H1 (cell line): ENCODE data around the gene NEDD4L. TPM values are rescaled to one million over a fixed set of nuclear protein-coding genes. Genes with fewer than 3 reads are reported as not detected.

ENCODE experiments used
- CTCF ChIA-PET: fragments of 300-600 bp; sonication (Branson Sonifier 250); formaldehyde crosslinking; loops from one replicate; lab custom pipeline; 2021; ENCODE audit not compliant: partially characterized antibody; lab: Charles Lee
- POLR2A ChIA-PET: fragments of 300-600 bp; sonication (Branson Sonifier 250); formaldehyde crosslinking; loops from one replicate; lab custom pipeline; 2021; ENCODE audit warnings: inconsistent platforms; ENCODE audit not compliant: partially characterized antibody; lab: Charles Lee
- DNase-seq, 2 experiments: peaks; one replicate each; pipeline versions ENCODE4 v3.0.0 to v3.0.0-alpha.2; 2010 to 2022; ENCODE audit warnings: low spot score in 2 of 2, low read depth in 1 of 2, mixed read lengths in 1 of 2
- FAIRE-seq: peaks from 2 replicates; lab custom pipeline; 2011; peaks lifted over from hg19 to GRCh38; lab: Jason Lieb, UNC
- H2AFZ ChIP-seq: 2 replicates; pipeline ENCODE4 v1.8.1; 2012; ENCODE audit warnings: low read length, inconsistent platforms
- H2AK5ac ChIP-seq: 2 replicates; pipeline ENCODE4 v1.6.1; 2013; ENCODE audit warnings: low read depth, low read length
- H2BK120ac ChIP-seq: replicated peaks from 2 replicates; pipeline ENCODE3; 2013; ENCODE audit warnings: low read depth, low read length, inconsistent platforms
- H2BK12ac ChIP-seq: 2 replicates; pipeline ENCODE4 v1.6.1; 2013; ENCODE audit warnings: low read depth, low read length
- H2BK15ac ChIP-seq: 2 replicates; pipeline ENCODE4 v1.6.1; 2013; ENCODE audit warnings: low read length
- H2BK20ac ChIP-seq: 2 replicates; pipeline ENCODE4 v1.6.1; 2013; ENCODE audit warnings: low read length
- H2BK5ac ChIP-seq: 2 replicates; pipeline ENCODE4 v1.6.1; 2013; ENCODE audit warnings: low read depth, low read length
- H3K14ac ChIP-seq: 2 replicates; pipeline ENCODE4 v1.6.1; 2013; ENCODE audit warnings: inconsistent platforms; ENCODE audit not compliant: insufficient read length
- H3K18ac ChIP-seq: 2 replicates; pipeline ENCODE4 v1.6.1; 2013; ENCODE audit warnings: low read length; ENCODE audit errors: extremely low read depth
- H3K23ac ChIP-seq: 2 replicates; pipeline ENCODE4 v1.6.1; 2013; ENCODE audit warnings: inconsistent platforms; ENCODE audit not compliant: insufficient read length
- H3K23me2 ChIP-seq: 2 replicates; pipeline ENCODE4 v1.6.1; 2013; ENCODE audit warnings: low read depth, low read length
- H3K27ac ChIP-seq: 2 replicates; pipeline ENCODE4 v1.6.1; 2011; ENCODE audit warnings: low read depth, low read length, inconsistent platforms
- H3K27me3 ChIP-seq, 4 experiments: replicated peaks in 1 of 4; 1 replicate in 1 of 4; 2 replicates in 3 of 4; pipeline versions ENCODE4 v1.6.1 to v1.8.1; 2011 to 2013; ENCODE audit warnings: low read length in 3 of 4, mild to moderate bottlenecking in 3 of 4, inconsistent platforms in 2 of 4, mixed read lengths in 2 of 4, moderate library complexity in 1 of 4; ENCODE audit not compliant: control insufficient read depth in 3 of 4, insufficient read depth in 3 of 4; ENCODE audit errors: extremely low read depth in 1 of 4
- H3K36me3 ChIP-seq, 4 experiments: 2 replicates each; pipeline versions ENCODE4 v1.6.1 to v1.8.1; 2011 to 2013; ENCODE audit warnings: mild to moderate bottlenecking in 4 of 4, low read length in 3 of 4, moderate library complexity in 2 of 4, control low read depth in 1 of 4, inconsistent platforms in 1 of 4; ENCODE audit not compliant: insufficient read depth in 4 of 4, control insufficient read depth in 2 of 4
- H3K4ac ChIP-seq: replicated peaks from 2 replicates; pipeline ENCODE3; 2013; ENCODE audit warnings: low read length, low read depth, mixed read lengths, inconsistent platforms; ENCODE audit not compliant: insufficient read length
- H3K4me1 ChIP-seq, 4 experiments: replicated peaks in 1 of 4; 1 replicate in 1 of 4; 2 replicates in 3 of 4; pipeline versions ENCODE4 v1.6.1 to v1.8.1; 2011 to 2013; ENCODE audit warnings: low read length in 3 of 4, inconsistent platforms in 2 of 4, mixed read lengths in 1 of 4; ENCODE audit not compliant: insufficient read depth in 4 of 4, control insufficient read depth in 3 of 4
- H3K4me2 ChIP-seq, 2 experiments: 2 replicates each; pipeline versions ENCODE4 v1.6.1 to v1.8.1; 2011 to 2013; ENCODE audit warnings: low read depth in 2 of 2, low read length in 2 of 2, control low read depth in 1 of 2, inconsistent platforms in 1 of 2, mild to moderate bottlenecking in 1 of 2; ENCODE audit not compliant: insufficient read depth in 1 of 2
- H3K4me3 ChIP-seq, 4 experiments: fragments of 200-600, 300-600 bp in 1 of 4; sonication (generic), shearing (Covaris generic), sonication (Bioruptor Twin) in 1 of 4; 2 replicates each; pipeline versions ENCODE4 v1.5.1 to v1.8.1; 2011 to 2016; ENCODE audit warnings: low read length in 4 of 4, low read depth in 3 of 4, control low read depth in 2 of 4, inconsistent platforms in 2 of 4, mild to moderate bottlenecking in 2 of 4, mixed read lengths in 1 of 4, moderate library complexity in 1 of 4; ENCODE audit not compliant: insufficient read depth in 2 of 4; ENCODE audit errors: extremely low read depth in 1 of 4
- H3K56ac ChIP-seq: replicated peaks from 2 replicates; pipeline ENCODE3; 2013; ENCODE audit warnings: low read depth, mild to moderate bottlenecking, mixed read lengths, low read length, inconsistent platforms; ENCODE audit not compliant: insufficient read length
- H3K79me1 ChIP-seq: 2 replicates; pipeline ENCODE4 v1.6.1; 2013; ENCODE audit warnings: low read depth, low read length, control low read depth
- H3K79me2 ChIP-seq, 2 experiments: 2 replicates each; pipeline versions ENCODE4 v1.6.1 to v1.8.1; 2012 to 2013; ENCODE audit warnings: low read length in 2 of 2, mild to moderate bottlenecking in 2 of 2, inconsistent platforms in 1 of 2; ENCODE audit not compliant: insufficient read depth in 2 of 2, control insufficient read depth in 1 of 2
- H3K9ac ChIP-seq, 4 experiments: replicated peaks in 1 of 4; 1 replicate in 1 of 4; 2 replicates in 3 of 4; pipeline versions ENCODE4 v1.6.1 to v1.8.1; 2011 to 2013; ENCODE audit warnings: low read depth in 3 of 4, low read length in 3 of 4, control low read depth in 2 of 4, mild to moderate bottlenecking in 2 of 4, moderate library complexity in 2 of 4, inconsistent platforms in 1 of 4; ENCODE audit errors: extremely low read depth in 1 of 4
- H3K9me3 ChIP-seq, 2 experiments: 2 replicates each; pipeline versions ENCODE4 v1.6.1 to v1.8.1; 2012 to 2013; ENCODE audit warnings: mild to moderate bottlenecking in 2 of 2, moderate library complexity in 2 of 2, control low read depth in 1 of 2, inconsistent platforms in 1 of 2, low read depth in 1 of 2, low read length in 1 of 2, mixed read lengths in 1 of 2; ENCODE audit not compliant: insufficient read depth in 2 of 2
- H4K20me1 ChIP-seq, 2 experiments: replicated peaks in 1 of 2; 2 replicates each; pipeline versions ENCODE3 to v1.8.1; 2011 to 2013; ENCODE audit warnings: inconsistent platforms in 2 of 2, low read length in 2 of 2, mild to moderate bottlenecking in 1 of 2; ENCODE audit not compliant: insufficient read depth in 2 of 2, control insufficient read depth in 1 of 2
- H4K5ac ChIP-seq: 2 replicates; pipeline ENCODE4 v1.6.1; 2013; ENCODE audit warnings: low read length, low read depth, mixed read lengths, inconsistent platforms; ENCODE audit not compliant: insufficient read length
- H4K8ac ChIP-seq: 2 replicates; pipeline ENCODE4 v1.8.0; 2013; ENCODE audit warnings: mild to moderate bottlenecking, moderate library complexity, low read length, inconsistent platforms; ENCODE audit not compliant: insufficient read depth; ENCODE audit errors: extremely low read depth
- H4K91ac ChIP-seq: replicated peaks from 2 replicates; pipeline ENCODE3; 2013; ENCODE audit warnings: low read length, mixed read lengths, inconsistent platforms; ENCODE audit not compliant: insufficient read length
- CEBPB ChIP-seq: IDR thresholded peaks from 2 replicates; pipeline ENCODE4 v1.6.1; 2012; ENCODE audit warnings: low read depth, low read length
- EZH2 ChIP-seq: fragments of 200-600 bp; sonication (generic); IDR thresholded peaks from 2 replicates; pipeline ENCODE4 v1.7.1; 2012; ENCODE audit warnings: low read depth, mild to moderate bottlenecking, moderate library complexity, low read length, inconsistent platforms; ENCODE audit not compliant: severe bottlenecking
- JUND ChIP-seq: IDR thresholded peaks from 2 replicates; pipeline ENCODE4 v1.6.1; 2011; ENCODE audit warnings: mild to moderate bottlenecking, improper control_type of control experiment, low read length
- KDM4A ChIP-seq: IDR thresholded peaks from one replicate; pipeline ENCODE4 v1.7.1; 2012; ENCODE audit warnings: low read depth, mild to moderate bottlenecking, moderate library complexity, low read length, inconsistent platforms; ENCODE audit not compliant: severe bottlenecking
- NRF1 ChIP-seq: IDR thresholded peaks from 2 replicates; pipeline ENCODE4 v1.6.1; 2011; ENCODE audit warnings: mild to moderate bottlenecking, low read depth, low read length, improper control_type of control experiment
- RNF2 ChIP-seq: fragments of 200-900, 300-1000 bp; sonication (generic); IDR thresholded peaks from 2 replicates; pipeline ENCODE4 v1.7.1; 2016; ENCODE audit warnings: borderline replicate concordance, low read depth, mild to moderate bottlenecking, antibody characterized with exemption, low read length; ENCODE audit not compliant: poor library complexity, severe bottlenecking; ENCODE audit errors: missing control alignments
- SIX5 ChIP-seq: IDR thresholded peaks from 2 replicates; pipeline ENCODE4 v1.6.1; 2011; ENCODE audit warnings: mild to moderate bottlenecking, low read depth, low read length
- TCF12 ChIP-seq: IDR thresholded peaks from 2 replicates; pipeline ENCODE4 v1.6.1; 2011; ENCODE audit warnings: low read depth, mild to moderate bottlenecking, low read length
- TEAD4 ChIP-seq: IDR thresholded peaks from 2 replicates; pipeline ENCODE4 v1.6.1; 2012; ENCODE audit warnings: low read depth, low read length, inconsistent platforms, mixed read lengths
- WGBS, 2 experiments: shearing (Covaris generic) in 1 of 2; methylation state at CpG; one replicate each; pipeline versions ENCODE4 v1.1.6 to v1.1.7; 2013 to 2015; ENCODE audit warnings: low lambda C conversion rate in 2 of 2, mixed read lengths in 2 of 2, inconsistent platforms in 1 of 2, low coverage in 1 of 2, missing lambda C conversion rate in 1 of 2; ENCODE audit not compliant: insufficient replicate concordance in 2 of 2, insufficient coverage in 1 of 2, insufficient read length in 1 of 2; ENCODE audit errors: extremely low coverage in 1 of 2, missing lambda C conversion rate in 1 of 2; 5-methylcytosine and 5-hydroxymethylcytosine counted together
- polyA plus RNA-seq, 7 experiments: library from polyadenylated mRNA; depleted of rRNA in 3 of 7; stranded (reverse) in 5 of 7; unstranded in 2 of 7; fragments of >200 nt in 5 of 7; fragments of 200-250 nt in 2 of 7; gene quantifications; 1 replicate in 5 of 7; 2 replicates in 1 of 7; 4 replicates in 1 of 7; pipeline versions ENCODE4 v1.2.1 to v1.2.3, GENCODE V29; 2011 to 2013; ENCODE audit warnings: missing spikeins in 2 of 7, mixed read lengths in 2 of 7
- total RNA-seq: library from RNA; stranded (reverse); fragmentation: NEBNext Ultra II Directional; extraction: Animal tissue kit (Norgen Biotek cat#: 25700); gene quantifications from 2 replicates; pipeline ENCODE4 v1.2.1, GENCODE V29; 2021
- TF ChIP-seq, protein P1 (sequence below): IDR thresholded peaks from 2 replicates; pipeline ENCODE4 v1.6.1; 2012; ENCODE audit warnings: low read length, inconsistent platforms
- TF ChIP-seq, protein P2 (sequence below): IDR thresholded peaks from 2 replicates; pipeline ENCODE4 v1.6.1; 2011; ENCODE audit warnings: low read depth, mild to moderate bottlenecking, low read length; ENCODE audit not compliant: insufficient read depth

Gene NEDD4L
- total and polyA plus RNA-seq, 2 of the 8 experiments (the other 6 are each of a cell fraction or from before 2014, with no cell fraction given): 37.3 to 69.8 TPM

DNA sequence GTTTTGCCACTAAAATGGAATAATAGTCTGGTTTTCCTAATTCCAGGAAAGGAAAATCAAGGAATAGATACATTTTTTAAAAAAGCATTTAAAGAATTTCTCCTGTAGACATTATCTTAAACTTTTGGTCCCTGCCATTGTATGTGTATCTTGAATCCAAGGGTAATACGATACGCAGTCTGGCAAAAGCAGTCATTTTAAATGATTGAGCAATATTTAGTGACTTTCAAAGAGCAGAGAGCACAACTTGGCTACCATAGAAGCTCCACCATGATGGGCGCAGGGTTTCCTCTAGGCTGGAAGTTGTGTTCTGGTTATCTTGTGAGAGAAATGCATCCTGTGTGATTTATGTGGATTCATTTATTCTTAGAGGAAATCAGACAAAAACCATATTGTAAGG lies 92.9 kb downstream of the NEDD4L start:
- Histone ChIP-seq H3K79me2 (peaks cover 4 to 76% of the 10 kb centered on the region in 2 experiments; a peak in 3 of 4 replicates), H4K20me1 (peaks cover 0 to 9% of the 10 kb centered on the region in 2 experiments), H3K4me3 (no peak overlapping the region), H3K23ac (no peak overlapping the region), H2BK12ac (no peak overlapping the region), H2AK5ac (no peak overlapping the region), H3K56ac (no peak overlapping the region), H4K8ac (no peak overlapping the region), H3K36me3 (no peaks in the 10 kb centered on the region), H3K27ac (no peak overlapping the region), H4K5ac (no peak overlapping the region), H3K14ac (no peak overlapping the region), H3K27me3 (no peaks in the 10 kb centered on the region), H4K91ac (no peak overlapping the region), H3K18ac (no peak overlapping the region), H2AFZ (no peak overlapping the region), H3K9ac (no peak overlapping the region), H3K4me2 (no peak overlapping the region), H3K9me3 (no peaks in the 10 kb centered on the region), H2BK20ac (no peak overlapping the region), H3K4ac (no peak overlapping the region), H3K79me1 (peaks cover 15% of the 10 kb centered on the region), H2BK15ac (no peak overlapping the region), H2BK120ac (no peak overlapping the region), H3K4me1 (peaks cover 2 to 17% (median 11%) of the 10 kb centered on the region in 4 experiments; a peak in 5 of 7 replicates), H2BK5ac (no peak overlapping the region), H3K23me2 (no peaks in the 10 kb centered on the region)
- WGBS, 2 experiments: 86% methylated on average over 3 of the region's 3 CpGs; no CpG with 5 or more reads in 1 of the 2 experiments
- DNase-seq: no peak
- ChIA-PET POLR2A (interaction anchor here (3.1 kb wide), 1 partner anchor 93 kb away, joined by 9 read pairs; the partner anchor contains the start of gene NEDD4L), CTCF (interaction anchor here (0.6 to 4.8 kb wide), 27 partner anchors 9 to 514 kb away, joined by 3 to 45 read pairs (median 4); partner anchors contain the start of gene NEDD4L)
- FAIRE-seq: no peak
- no peak for TF ChIP-seq RNF2
- TF ChIP-seq NRF1: no peak
- no peak for TF ChIP-seq TCF12
- TF ChIP-seq, protein P1, sequence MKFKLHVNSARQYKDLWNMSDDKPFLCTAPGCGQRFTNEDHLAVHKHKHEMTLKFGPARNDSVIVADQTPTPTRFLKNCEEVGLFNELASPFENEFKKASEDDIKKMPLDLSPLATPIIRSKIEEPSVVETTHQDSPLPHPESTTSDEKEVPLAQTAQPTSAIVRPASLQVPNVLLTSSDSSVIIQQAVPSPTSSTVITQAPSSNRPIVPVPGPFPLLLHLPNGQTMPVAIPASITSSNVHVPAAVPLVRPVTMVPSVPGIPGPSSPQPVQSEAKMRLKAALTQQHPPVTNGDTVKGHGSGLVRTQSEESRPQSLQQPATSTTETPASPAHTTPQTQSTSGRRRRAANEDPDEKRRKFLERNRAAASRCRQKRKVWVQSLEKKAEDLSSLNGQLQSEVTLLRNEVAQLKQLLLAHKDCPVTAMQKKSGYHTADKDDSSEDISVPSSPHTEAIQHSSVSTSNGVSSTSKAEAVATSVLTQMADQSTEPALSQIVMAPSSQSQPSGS: no peak
- no peak for TF ChIP-seq TEAD4
- no peak for TF ChIP-seq JUND
- TF ChIP-seq, protein P2, sequence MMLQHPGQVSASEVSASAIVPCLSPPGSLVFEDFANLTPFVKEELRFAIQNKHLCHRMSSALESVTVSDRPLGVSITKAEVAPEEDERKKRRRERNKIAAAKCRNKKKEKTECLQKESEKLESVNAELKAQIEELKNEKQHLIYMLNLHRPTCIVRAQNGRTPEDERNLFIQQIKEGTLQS: no peak
- TF ChIP-seq EZH2: no peak
- TF ChIP-seq KDM4A: no peak
- no peak for TF ChIP-seq CEBPB
- no peak for TF ChIP-seq SIX5
